GM12865 (cell line): Measurements from ENCODE around the gene RNF114.
"Not testable (repeated sequence)": the region's sequence is repeated elsewhere in the genome, so short reads cannot be mapped to it uniquely, and the experiment has no call there.

Source experiments
- DNase-seq: peaks from one replicate; pipeline ENCODE4 v3.0.0; 2010; ENCODE audit warnings: low read depth
- H3K4me3 ChIP-seq: 2 replicates; pipeline ENCODE4 v1.5.1; 2011; ENCODE audit warnings: mild to moderate bottlenecking, low read depth, low read length, control low read depth
- TF ChIP-seq, protein P1 (sequence below): IDR thresholded peaks from 2 replicates; pipeline ENCODE4 v1.5.1; 2011; ENCODE audit warnings: low read length, control low read depth, low read depth, inconsistent platforms; ENCODE audit not compliant: insufficient read depth; ENCODE audit errors: missing control alignments

The RNF114 gene

DNA sequence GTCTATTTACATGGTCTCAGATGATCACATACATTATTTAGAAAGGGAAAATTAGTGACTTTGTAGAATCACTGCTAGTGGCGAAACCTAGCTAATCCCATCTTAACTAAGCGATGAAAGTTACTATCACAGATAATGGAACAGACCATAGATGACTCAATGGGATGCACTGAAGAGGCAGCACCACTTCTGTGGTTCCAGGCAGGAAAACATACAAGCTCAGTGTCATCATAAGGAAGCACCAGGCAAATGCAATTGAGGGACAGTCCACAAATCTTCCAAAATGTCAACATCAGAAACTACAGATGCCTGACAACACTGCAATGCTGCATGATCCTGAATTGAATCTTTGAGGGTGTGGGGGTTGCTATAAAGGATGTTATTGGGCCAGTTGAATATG lies 30.7 kb downstream of the RNF114 start:
- TF ChIP-seq, protein P1, sequence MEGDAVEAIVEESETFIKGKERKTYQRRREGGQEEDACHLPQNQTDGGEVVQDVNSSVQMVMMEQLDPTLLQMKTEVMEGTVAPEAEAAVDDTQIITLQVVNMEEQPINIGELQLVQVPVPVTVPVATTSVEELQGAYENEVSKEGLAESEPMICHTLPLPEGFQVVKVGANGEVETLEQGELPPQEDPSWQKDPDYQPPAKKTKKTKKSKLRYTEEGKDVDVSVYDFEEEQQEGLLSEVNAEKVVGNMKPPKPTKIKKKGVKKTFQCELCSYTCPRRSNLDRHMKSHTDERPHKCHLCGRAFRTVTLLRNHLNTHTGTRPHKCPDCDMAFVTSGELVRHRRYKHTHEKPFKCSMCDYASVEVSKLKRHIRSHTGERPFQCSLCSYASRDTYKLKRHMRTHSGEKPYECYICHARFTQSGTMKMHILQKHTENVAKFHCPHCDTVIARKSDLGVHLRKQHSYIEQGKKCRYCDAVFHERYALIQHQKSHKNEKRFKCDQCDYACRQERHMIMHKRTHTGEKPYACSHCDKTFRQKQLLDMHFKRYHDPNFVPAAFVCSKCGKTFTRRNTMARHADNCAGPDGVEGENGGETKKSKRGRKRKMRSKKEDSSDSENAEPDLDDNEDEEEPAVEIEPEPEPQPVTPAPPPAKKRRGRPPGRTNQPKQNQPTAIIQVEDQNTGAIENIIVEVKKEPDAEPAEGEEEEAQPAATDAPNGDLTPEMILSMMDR = no peak
- no peak for DNase-seq
- H3K4me3 ChIP-seq = no peak overlapping the region

GRCh38 chr20:49969234-49969633 lies 33.0 kb downstream of the RNF114 start:
- DNase-seq = no peak
- TF ChIP-seq, protein P1 = no peak
- H3K4me3 ChIP-seq = no peak overlapping the region

DNA sequence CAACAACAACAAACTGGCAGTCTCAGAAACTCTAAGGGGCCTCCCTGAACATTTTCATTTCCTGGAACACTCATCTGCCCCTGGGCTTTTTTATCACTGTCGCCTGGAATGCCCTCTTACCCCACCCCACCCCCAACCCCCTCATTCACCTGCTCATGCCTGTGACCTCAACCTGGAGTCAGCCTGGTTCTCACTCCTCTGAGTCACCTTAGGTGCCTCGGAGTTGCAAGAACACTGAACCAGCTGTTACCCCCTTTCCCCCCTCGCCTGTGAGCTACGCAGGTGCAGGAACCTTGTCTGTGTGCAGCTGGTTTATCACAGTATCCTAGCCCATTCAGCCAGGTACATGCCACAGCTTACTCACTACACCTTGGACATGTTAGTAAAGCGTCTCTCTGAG lies 33.7 kb downstream of the RNF114 start:
- no peak for DNase-seq
- TF ChIP-seq, protein P1 = no peak
- H3K4me3 ChIP-seq = no peak overlapping the region

- TF ChIP-seq, protein P1 = no peak
- DNase-seq = no peak
- H3K4me3 ChIP-seq = no peak overlapping the region
These were observed 34.3 kb downstream of the RNF114 start for GRCh38 chr20:49970498-49970897.

DNA sequence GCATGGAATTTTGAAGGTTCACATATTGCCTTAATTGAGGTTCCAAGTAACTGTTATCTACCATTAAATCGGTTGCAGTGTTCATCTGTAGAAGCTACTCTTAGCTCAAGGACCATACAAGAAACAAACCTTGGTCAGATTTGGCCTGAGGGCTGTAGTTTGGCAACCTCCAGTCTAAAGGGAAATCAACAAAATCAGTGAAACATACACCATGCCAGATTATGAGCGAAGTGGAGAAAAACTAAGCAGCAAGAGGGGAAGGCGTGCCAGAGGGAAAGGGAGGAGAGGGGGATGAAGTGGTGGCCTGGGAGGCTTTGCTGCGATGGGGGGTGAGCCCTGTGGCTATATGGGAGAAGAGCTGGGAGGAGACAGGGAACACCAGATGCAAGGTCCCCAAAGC lies 37.8 kb downstream of the RNF114 start:
- TF ChIP-seq, protein P1 = no peak
- H3K4me3 ChIP-seq = no peak overlapping the region
- no peak for DNase-seq

DNA sequence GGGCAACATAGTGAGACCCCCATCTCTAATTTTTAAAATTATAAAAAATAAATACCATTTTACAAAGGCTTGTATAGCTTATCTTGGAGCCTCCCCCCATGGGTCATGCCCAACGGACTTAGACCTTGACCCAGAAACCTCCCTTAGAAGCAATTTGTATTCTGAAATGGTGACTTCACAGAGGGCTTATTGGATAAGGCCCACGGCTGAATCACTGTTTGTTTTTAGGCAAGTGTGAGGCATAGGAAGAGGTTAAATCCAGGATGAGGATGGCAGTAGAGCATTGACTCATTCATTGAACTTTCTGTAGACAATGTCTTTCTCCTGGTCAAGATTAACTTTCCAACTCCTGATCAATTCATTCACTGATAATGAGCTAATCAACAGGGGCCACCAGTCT lies 40.3 kb downstream of the RNF114 start:
- no peak for DNase-seq
- no peak overlapping the region for H3K4me3 ChIP-seq
- TF ChIP-seq, protein P1 = no peak

GRCh38 chr20:49977740-49978139 lies 41.5 kb downstream of the RNF114 start:
- DNase-seq = not testable (repeated sequence)

DNA sequence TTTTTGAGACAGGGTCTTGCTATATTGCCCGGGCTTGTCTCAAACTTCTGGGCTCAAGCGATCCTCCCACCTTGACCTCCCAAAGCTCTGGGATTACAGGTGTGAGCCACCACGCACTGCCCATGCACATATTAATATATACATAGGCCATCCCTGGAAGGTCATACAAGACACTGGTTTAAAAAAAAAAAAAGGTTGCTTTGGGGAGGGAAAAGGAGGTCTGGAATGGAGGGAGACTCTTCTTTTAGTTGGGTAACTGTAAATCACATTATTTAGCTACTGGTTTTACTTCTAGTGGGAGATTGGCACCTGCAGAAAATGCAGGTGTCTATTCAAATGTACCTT lies 42.5 kb downstream of the RNF114 start:
- no peak for DNase-seq
- TF ChIP-seq, protein P1 = no peak

More at GRCh38 chr20:49977740-49978139, 41.5 kb downstream of the RNF114 start:
- not testable (repeated sequence) for H3K4me3 ChIP-seq

More for the DNA sequence above, 42.5 kb downstream of the RNF114 start:
- no peak overlapping the region for H3K4me3 ChIP-seq
